K562 (cell line): ENCODE data around the gene POLR2C. TPM values are rescaled to one million over a fixed set of nuclear protein-coding genes. Genes with fewer than 3 reads are reported as not detected.

Experiments used
- ATAC-seq: fragments of 200-7000 bp; cut with Tn5 transposase; 3 replicates; pipeline ENCODE4 v1.9.1; 2020; ENCODE audit warnings: moderate library complexity
- BruUV-seq: library from RNA; stranded (reverse); fragments of 400-500 nt; replicated peaks from 2 replicates; lab custom pipeline; 2021; lab: Mats Ljungman, UMichigan
- CTCF ChIA-PET: fragments of 300-600 bp; formaldehyde crosslinking; extraction: SDS; loops from one replicate; lab custom pipeline; 2021; ENCODE audit warnings: low intra/inter-chr PET ratio; lab: Yijun Ruan, JAX
- POLR2A ChIA-PET: fragments of 300-600, 350-650 bp; sonication (Branson Sonifier 250); formaldehyde crosslinking; extraction: SDS; loops from one replicate; lab custom pipeline; 2021; ENCODE audit warnings: antibody characterized with exemption, inconsistent platforms; lab: Yijun Ruan, JAX
- DNase-seq, 4 experiments: peaks; one replicate each; pipeline versions ENCODE4 v3.0.0 to v3.0.0-alpha.2; 2011 to 2018; ENCODE audit warnings: low spot score in 3 of 4, mixed read lengths in 3 of 4; ENCODE audit errors: extremely low read depth in 1 of 4
- FAIRE-seq: peaks from 2 replicates; lab custom pipeline; 2011; peaks lifted over from hg19 to GRCh38; lab: Jason Lieb, UNC
- H2AFZ ChIP-seq: 2 replicates; pipeline ENCODE4 v1.6.0; 2011; ENCODE audit warnings: low read depth, low read length, control low read depth, inconsistent platforms
- H3K27ac ChIP-seq: fragments of 200-600 bp; 3 replicates; pipeline ENCODE4 v1.8.0; 2011; ENCODE audit warnings: low read depth, mild to moderate bottlenecking, control low read depth, inconsistent platforms, low read length, moderate library complexity, mixed read lengths; ENCODE audit errors: extremely low read depth
- H3K27me3 ChIP-seq, 2 experiments: fragments of 300-600 bp in 1 of 2; 2 replicates in 1 of 2; 3 replicates in 1 of 2; pipeline versions ENCODE4 v1.6.0 to v1.8.0; 2011; ENCODE audit warnings: inconsistent platforms in 2 of 2, low read length in 2 of 2, mild to moderate bottlenecking in 1 of 2, mixed read lengths in 1 of 2, moderate library complexity in 1 of 2; ENCODE audit not compliant: control insufficient read depth in 2 of 2, insufficient read depth in 2 of 2
- H3K36me3 ChIP-seq: fragments of 300-600 bp; 3 replicates; pipeline ENCODE4 v1.8.0; 2011; ENCODE audit warnings: mild to moderate bottlenecking, low read length, inconsistent platforms; ENCODE audit not compliant: control insufficient read depth, insufficient read depth
- H3K4me1 ChIP-seq, 2 experiments: fragments of 200-600 bp in 1 of 2; replicated peaks in 1 of 2; 2 replicates in 1 of 2; 3 replicates in 1 of 2; pipeline versions ENCODE4 v1.5.1 to v1.8.0; 2011; ENCODE audit warnings: inconsistent platforms in 2 of 2, low read length in 2 of 2, mild to moderate bottlenecking in 1 of 2, mixed read lengths in 1 of 2, moderate library complexity in 1 of 2; ENCODE audit not compliant: control insufficient read depth in 2 of 2, insufficient read depth in 2 of 2
- H3K4me2 ChIP-seq: 2 replicates; pipeline ENCODE4 v1.6.1; 2011; ENCODE audit warnings: low read length, control low read depth, inconsistent platforms, mixed read lengths; ENCODE audit not compliant: insufficient read depth
- H3K4me3 ChIP-seq: fragments of 200-600 bp; sonication (generic), shearing (Covaris generic); 2 replicates; pipeline ENCODE4 v1.5.1; 2016; ENCODE audit warnings: control low read depth, inconsistent platforms
- H3K79me2 ChIP-seq: fragments of 200-600 bp; 3 replicates; pipeline ENCODE4 v1.8.0; 2011; ENCODE audit warnings: low read length, inconsistent platforms; ENCODE audit not compliant: control insufficient read depth, insufficient read depth
- H3K9ac ChIP-seq, 2 experiments: 2 replicates each; pipeline versions ENCODE4 v1.6.0 to v1.6.1; 2011; ENCODE audit warnings: low read depth in 2 of 2, low read length in 2 of 2, control low read depth in 1 of 2, inconsistent platforms in 1 of 2, mild to moderate bottlenecking in 1 of 2, mixed read lengths in 1 of 2; ENCODE audit not compliant: insufficient read depth in 1 of 2
- H3K9me1 ChIP-seq: one replicate; pipeline ENCODE4 v1.6.0; 2011; ENCODE audit warnings: inconsistent platforms, mild to moderate bottlenecking, low read length, moderate library complexity; ENCODE audit not compliant: control insufficient read depth, insufficient read depth
- H3K9me3 ChIP-seq: replicated peaks from 2 replicates; pipeline ENCODE4 v1.5.1; 2011; ENCODE audit warnings: low read depth, low read length, inconsistent platforms; ENCODE audit not compliant: control insufficient read depth, insufficient read depth
- H4K20me1 ChIP-seq: replicated peaks from 2 replicates; pipeline ENCODE4 v1.6.1; 2011; ENCODE audit warnings: low read length, inconsistent platforms, mixed read lengths; ENCODE audit not compliant: control insufficient read depth, insufficient read depth
- E2F3 ChIP-seq: fragments of 250-450 bp; sonication (Bioruptor Pico); IDR thresholded peaks from 2 replicates; pipeline ENCODE4 v1.4.0; 2020; ENCODE audit warnings: mild to moderate bottlenecking
- FOXP1 ChIP-seq: sonication (generic); formaldehyde crosslinking; IDR thresholded peaks from 2 replicates; pipeline ENCODE4 v1.8.0; 2022; ENCODE audit warnings: mild to moderate bottlenecking, missing genetic modification reagents
- HNRNPUL1 ChIP-seq: fragments of 200-400 bp; formaldehyde crosslinking; IDR thresholded peaks from 2 replicates; pipeline ENCODE4 v1.6.1; 2017; ENCODE audit warnings: low read length
- KDM1A ChIP-seq, 2 experiments: fragments of 450-650 bp; IDR thresholded peaks; 2 replicates each; pipeline ENCODE4 v1.6.1; 2016; ENCODE audit warnings: mild to moderate bottlenecking in 2 of 2
- MAFG ChIP-seq: fragments of 450-650 bp; conservative IDR thresholded peaks from 2 replicates; pipeline ENCODE4 v1.6.1; 2016; ENCODE audit warnings: missing genetic modification characterization, missing compliant biosample characterization
- RAD51 ChIP-seq: fragments of 450-650 bp; IDR thresholded peaks from 2 replicates; pipeline ENCODE4 v1.7.1; 2016; ENCODE audit warnings: low read depth, mild to moderate bottlenecking, borderline replicate concordance
- RBBP5 ChIP-seq: fragments of 200-600 bp; sonication (generic); IDR thresholded peaks from 2 replicates; pipeline ENCODE4 v1.6.1; 2012; ENCODE audit warnings: borderline replicate concordance, mild to moderate bottlenecking, low read length, control low read depth, inconsistent platforms; ENCODE audit not compliant: insufficient read depth, poor library complexity, severe bottlenecking
- RBM25 ChIP-seq: fragments of 200-400 bp; formaldehyde crosslinking; IDR thresholded peaks from 2 replicates; pipeline ENCODE4 v1.6.1; 2018; ENCODE audit warnings: low read length, low read depth, moderate library complexity; ENCODE audit not compliant: severe bottlenecking
- SMAD4 ChIP-seq: fragments of 250-450 bp; sonication (Bioruptor Pico); conservative IDR thresholded peaks from 2 replicates; pipeline ENCODE4 v1.8.0; 2021; ENCODE audit warnings: inconsistent platforms, mild to moderate bottlenecking, moderate library complexity
- YBX1 ChIP-seq: fragments of 450-650 bp; IDR thresholded peaks from 2 replicates; pipeline ENCODE4 v1.7.1; 2016; ENCODE audit warnings: mild to moderate bottlenecking
- ZNF143 ChIP-seq: sonication (generic); formaldehyde crosslinking; IDR thresholded peaks from 2 replicates; pipeline ENCODE4 v1.9.0; 2022; ENCODE audit warnings: mild to moderate bottlenecking, missing genetic modification reagents
- ZNF41 ChIP-seq: fragments of 250-450 bp; sonication (Bioruptor Pico); conservative IDR thresholded peaks from 2 replicates; pipeline ENCODE4 v1.4.0; 2020; ENCODE audit warnings: mild to moderate bottlenecking
- ZNF584 ChIP-seq: fragments of 200-800 bp; sonication (Bioruptor generic); IDR thresholded peaks from 2 replicates; pipeline ENCODE4 v1.6.1; 2016; ENCODE audit warnings: low read depth, mild to moderate bottlenecking, missing genetic modification characterization, missing compliant biosample characterization
- WGBS: fragments of 100-300 bp; shearing (Covaris generic); methylation state at CpG from one replicate; pipeline ENCODE4 v1.1.6; 2016; ENCODE audit warnings: low coverage, mixed read lengths; ENCODE audit not compliant: insufficient coverage; ENCODE audit errors: missing lambda C conversion rate; 5-methylcytosine and 5-hydroxymethylcytosine counted together
- in situ Hi-C: fragments of 300-500 bp; cut with MboI; formaldehyde crosslinking; loops from 4 replicates; pipeline ENCODE4 v1.15.0; 2018; ENCODE audit warnings: inconsistent platforms, mixed read lengths
- intact Hi-C: fragments of 100-400 bp; cut with micrococcal nuclease; formaldehyde crosslinking; loops from 2 replicates; pipeline ENCODE4 v1.14.2; 2022
- polyA plus RNA-seq, 8 experiments: library from polyadenylated mRNA; depleted of rRNA in 4 of 8; stranded (reverse) in 5 of 8; unstranded in 3 of 8; fragments of >200 nt; fragmentation: Nextera tagmentation in 2 of 8; fragmentation: Illumina TruSeq in 1 of 8; extraction: Ambion mirVana in 2 of 8; extraction: Trizol in 1 of 8; gene quantifications; 2 replicates each; pipeline versions ENCODE4 v1.2.1 to v1.2.3, GENCODE V29; 2011 to 2014; ENCODE audit warnings: inconsistent platforms in 1 of 8, missing spikeins in 1 of 8
- total RNA-seq, 7 experiments: library from RNA; depleted of rRNA in 6 of 7; stranded (reverse); fragments of >200 nt in 6 of 7; fragmentation: Illumina TruSeq in 2 of 7; extraction: Trizol in 2 of 7; gene quantifications; 2 replicates each; pipeline versions ENCODE4 v1.2.1 to v1.2.3, GENCODE V29; 2011 to 2021; ENCODE audit warnings: low replicate concordance in 1 of 7
- TF ChIP-seq, protein P1 (sequence below): fragments of 450-650 bp; IDR thresholded peaks from 2 replicates; pipeline ENCODE4 v1.6.1; 2016; ENCODE audit warnings: low read depth, mild to moderate bottlenecking, moderate library complexity
- TF ChIP-seq, protein P2 (sequence below): fragments of 150-350 bp; conservative IDR thresholded peaks from 2 replicates; pipeline ENCODE4 v1.6.1; 2014; ENCODE audit warnings: low read length
- TF ChIP-seq, protein P3 (sequence below), 3 experiments: IDR thresholded peaks in 2 of 3; conservative IDR thresholded peaks in 1 of 3; 2 replicates each; pipeline ENCODE4 v1.5.1; 2011 to 2012; ENCODE audit warnings: low read length in 3 of 3, mild to moderate bottlenecking in 3 of 3, control low read depth in 2 of 3, improper control_type of control experiment in 1 of 3, inconsistent platforms in 1 of 3, low read depth in 1 of 3, mixed read lengths in 1 of 3, moderate library complexity in 1 of 3; ENCODE audit not compliant: insufficient read depth in 2 of 3

POLR2C gene
- total and polyA plus RNA-seq, 9 of the 15 experiments (the other 6 are each of a cell fraction or from before 2014, with no cell fraction given): 70.3 to 163 (median 92.3) TPM

DNA sequence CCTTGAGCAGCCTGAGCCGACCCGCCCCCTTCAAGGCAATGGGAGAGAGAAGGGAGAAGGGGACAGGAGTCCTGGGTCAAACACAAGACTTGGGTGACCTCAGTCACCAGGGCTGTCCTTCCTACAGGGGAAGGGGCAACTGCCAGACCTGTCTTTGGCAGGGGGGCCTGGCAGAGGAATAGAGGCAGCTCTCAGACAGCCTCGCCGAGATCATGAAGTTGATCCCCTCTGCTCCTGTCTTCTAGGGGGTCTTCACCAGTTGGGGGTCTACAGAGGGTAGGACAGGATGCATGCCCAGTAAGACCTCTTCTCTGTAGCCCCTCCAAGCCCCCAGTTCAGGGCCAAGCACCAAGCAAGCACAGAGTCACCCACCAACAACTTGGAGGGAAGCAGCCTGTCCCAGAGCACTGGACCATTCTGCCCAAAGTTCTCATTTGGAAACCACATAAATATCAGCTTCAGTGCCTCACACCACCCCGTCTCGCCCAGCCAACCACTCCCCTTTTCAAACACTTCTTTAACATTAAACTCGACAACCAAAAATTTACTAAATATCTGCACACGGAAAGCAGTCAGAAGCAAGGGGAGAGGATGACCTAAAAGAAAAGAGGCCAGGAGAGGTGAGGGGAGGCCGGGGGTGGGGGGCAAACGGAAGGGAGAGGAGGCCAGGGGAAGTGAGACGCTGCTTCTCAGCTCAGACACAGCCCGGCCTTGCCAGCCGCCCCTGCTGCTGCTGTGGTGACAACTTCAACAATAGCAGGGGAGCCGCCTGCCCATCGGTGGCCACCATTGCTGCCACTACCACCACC, 16.1 kb downstream of the POLR2C start:
- Histone ChIP-seq H3K4me1 (peaks cover 21 to 51% of the 10 kb centered on the region in 2 experiments), H3K36me3 (0 out of 3 replicates have a peak, but pooled peaks cover 7% of the 10 kb centered on the region), H2AFZ (no peak overlapping the region), H3K4me2 (no peak overlapping the region), H3K9ac (peak overlapping the region in 1 of 2 experiments; percentile 17; a peak in 1 of 4 replicates), H4K20me1 (no peaks in the 10 kb centered on the region), H3K27ac (no peak overlapping the region), H3K4me3 (no peak overlapping the region), H3K9me3 (no peaks in the 10 kb centered on the region), H3K27me3 (no peaks in the 10 kb centered on the region), H3K9me1 (no peaks in the 10 kb centered on the region), H3K79me2 (no peaks in the 10 kb centered on the region)
- POLR2A ChIA-PET: no interaction called here
- CTCF ChIA-PET: no interaction called here
- in situ Hi-C loops (loop anchor here (5.0 kb wide), 1 partner anchor 39 kb away; no protein-coding TSS in a partner anchor), intact Hi-C loops (no loop called here)
- DNase-seq: no peak
- no TSS peak for BruUV-seq
- FAIRE-seq: no peak
- no peak for ATAC-seq
- 71% methylated on average over 10 of the region's 15 CpGs for WGBS
- no peak for TF ChIP-seq HNRNPUL1
- no peak for TF ChIP-seq FOXP1 (CRISPR knock-in tag)
- no peak for TF ChIP-seq ZNF41 (CRISPR knock-in tag)
- TF ChIP-seq RBBP5: no peak
- TF ChIP-seq E2F3 (CRISPR knock-in tag): no peak
- TF ChIP-seq, protein P1, sequence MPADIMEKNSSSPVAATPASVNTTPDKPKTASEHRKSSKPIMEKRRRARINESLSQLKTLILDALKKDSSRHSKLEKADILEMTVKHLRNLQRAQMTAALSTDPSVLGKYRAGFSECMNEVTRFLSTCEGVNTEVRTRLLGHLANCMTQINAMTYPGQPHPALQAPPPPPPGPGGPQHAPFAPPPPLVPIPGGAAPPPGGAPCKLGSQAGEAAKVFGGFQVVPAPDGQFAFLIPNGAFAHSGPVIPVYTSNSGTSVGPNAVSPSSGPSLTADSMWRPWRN: no peak
- TF ChIP-seq RAD51: no peak
- TF ChIP-seq ZNF143 (CRISPR knock-in tag): no peak
- TF ChIP-seq, protein P2, sequence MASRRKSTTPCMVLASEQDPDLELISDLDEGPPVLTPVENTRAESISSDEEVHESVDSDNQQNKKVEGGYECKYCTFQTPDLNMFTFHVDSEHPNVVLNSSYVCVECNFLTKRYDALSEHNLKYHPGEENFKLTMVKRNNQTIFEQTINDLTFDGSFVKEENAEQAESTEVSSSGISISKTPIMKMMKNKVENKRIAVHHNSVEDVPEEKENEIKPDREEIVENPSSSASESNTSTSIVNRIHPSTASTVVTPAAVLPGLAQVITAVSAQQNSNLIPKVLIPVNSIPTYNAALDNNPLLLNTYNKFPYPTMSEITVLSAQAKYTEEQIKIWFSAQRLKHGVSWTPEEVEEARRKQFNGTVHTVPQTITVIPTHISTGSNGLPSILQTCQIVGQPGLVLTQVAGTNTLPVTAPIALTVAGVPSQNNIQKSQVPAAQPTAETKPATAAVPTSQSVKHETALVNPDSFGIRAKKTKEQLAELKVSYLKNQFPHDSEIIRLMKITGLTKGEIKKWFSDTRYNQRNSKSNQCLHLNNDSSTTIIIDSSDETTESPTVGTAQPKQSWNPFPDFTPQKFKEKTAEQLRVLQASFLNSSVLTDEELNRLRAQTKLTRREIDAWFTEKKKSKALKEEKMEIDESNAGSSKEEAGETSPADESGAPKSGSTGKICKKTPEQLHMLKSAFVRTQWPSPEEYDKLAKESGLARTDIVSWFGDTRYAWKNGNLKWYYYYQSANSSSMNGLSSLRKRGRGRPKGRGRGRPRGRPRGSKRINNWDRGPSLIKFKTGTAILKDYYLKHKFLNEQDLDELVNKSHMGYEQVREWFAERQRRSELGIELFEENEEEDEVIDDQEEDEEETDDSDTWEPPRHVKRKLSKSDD: no peak
- TF ChIP-seq, protein P3, sequence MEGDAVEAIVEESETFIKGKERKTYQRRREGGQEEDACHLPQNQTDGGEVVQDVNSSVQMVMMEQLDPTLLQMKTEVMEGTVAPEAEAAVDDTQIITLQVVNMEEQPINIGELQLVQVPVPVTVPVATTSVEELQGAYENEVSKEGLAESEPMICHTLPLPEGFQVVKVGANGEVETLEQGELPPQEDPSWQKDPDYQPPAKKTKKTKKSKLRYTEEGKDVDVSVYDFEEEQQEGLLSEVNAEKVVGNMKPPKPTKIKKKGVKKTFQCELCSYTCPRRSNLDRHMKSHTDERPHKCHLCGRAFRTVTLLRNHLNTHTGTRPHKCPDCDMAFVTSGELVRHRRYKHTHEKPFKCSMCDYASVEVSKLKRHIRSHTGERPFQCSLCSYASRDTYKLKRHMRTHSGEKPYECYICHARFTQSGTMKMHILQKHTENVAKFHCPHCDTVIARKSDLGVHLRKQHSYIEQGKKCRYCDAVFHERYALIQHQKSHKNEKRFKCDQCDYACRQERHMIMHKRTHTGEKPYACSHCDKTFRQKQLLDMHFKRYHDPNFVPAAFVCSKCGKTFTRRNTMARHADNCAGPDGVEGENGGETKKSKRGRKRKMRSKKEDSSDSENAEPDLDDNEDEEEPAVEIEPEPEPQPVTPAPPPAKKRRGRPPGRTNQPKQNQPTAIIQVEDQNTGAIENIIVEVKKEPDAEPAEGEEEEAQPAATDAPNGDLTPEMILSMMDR (IDR thresholded peaks at IDR 0.05 in 2 of 3, conservative IDR thresholded peaks at IDR 0.05 in 1 of 3; ENCODE audit: insufficient read depth in 2 of 3, low read depth in 1 of 3, low read length in 3 of 3): no peak
- no peak for TF ChIP-seq SMAD4
- no peak for TF ChIP-seq ZNF584 (CRISPR knock-in tag)
- TF ChIP-seq MAFG (tag): no peak
- no peak for TF ChIP-seq RBM25
- no peak for TF ChIP-seq KDM1A (IDR thresholded peaks at IDR 0.05)
- TF ChIP-seq YBX1: no peak
